Measurements from ENCODE around the gene SDHA. TPM values are rescaled to one million over a fixed set of nuclear protein-coding genes. Genes with fewer than 3 reads are reported as not detected.
"Not testable (repeated sequence)": the region's sequence is repeated elsewhere in the genome, so short reads cannot be mapped to it uniquely, and the experiment has no call there.

SDHA gene
- polyA plus RNA-seq, 1 donor from 2014 or later = 70.4 TPM

DNA sequence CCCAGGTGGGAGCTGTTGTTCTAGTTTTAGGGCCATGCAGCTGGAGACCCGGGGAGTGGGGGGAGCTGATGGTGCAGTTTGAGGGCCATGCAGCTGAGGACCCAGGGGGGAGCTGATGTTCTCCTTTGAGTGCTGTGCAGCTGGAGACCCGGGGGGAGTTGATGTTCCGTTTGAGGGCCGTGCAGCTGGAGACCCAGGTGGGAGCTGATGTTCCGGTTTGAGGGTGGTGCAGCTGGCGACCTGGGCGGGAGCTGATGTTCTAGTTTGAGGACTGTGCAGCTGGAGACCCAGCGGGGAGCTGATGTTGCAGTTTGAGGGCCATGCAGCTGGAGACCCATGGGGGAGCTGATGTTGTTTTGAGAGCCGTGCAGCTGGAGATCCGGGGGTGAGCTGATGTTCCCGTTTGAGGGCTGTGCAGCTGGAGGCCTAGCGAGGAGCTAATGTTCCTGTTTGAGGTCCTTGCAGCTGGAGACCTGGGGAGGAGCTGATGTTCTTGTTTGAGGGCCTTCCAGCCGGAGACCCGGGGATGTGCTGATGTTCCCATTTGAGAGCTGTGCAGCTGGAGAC, 68.0 kb downstream of the SDHA start (continued):
- TF ChIP-seq, protein P1, sequence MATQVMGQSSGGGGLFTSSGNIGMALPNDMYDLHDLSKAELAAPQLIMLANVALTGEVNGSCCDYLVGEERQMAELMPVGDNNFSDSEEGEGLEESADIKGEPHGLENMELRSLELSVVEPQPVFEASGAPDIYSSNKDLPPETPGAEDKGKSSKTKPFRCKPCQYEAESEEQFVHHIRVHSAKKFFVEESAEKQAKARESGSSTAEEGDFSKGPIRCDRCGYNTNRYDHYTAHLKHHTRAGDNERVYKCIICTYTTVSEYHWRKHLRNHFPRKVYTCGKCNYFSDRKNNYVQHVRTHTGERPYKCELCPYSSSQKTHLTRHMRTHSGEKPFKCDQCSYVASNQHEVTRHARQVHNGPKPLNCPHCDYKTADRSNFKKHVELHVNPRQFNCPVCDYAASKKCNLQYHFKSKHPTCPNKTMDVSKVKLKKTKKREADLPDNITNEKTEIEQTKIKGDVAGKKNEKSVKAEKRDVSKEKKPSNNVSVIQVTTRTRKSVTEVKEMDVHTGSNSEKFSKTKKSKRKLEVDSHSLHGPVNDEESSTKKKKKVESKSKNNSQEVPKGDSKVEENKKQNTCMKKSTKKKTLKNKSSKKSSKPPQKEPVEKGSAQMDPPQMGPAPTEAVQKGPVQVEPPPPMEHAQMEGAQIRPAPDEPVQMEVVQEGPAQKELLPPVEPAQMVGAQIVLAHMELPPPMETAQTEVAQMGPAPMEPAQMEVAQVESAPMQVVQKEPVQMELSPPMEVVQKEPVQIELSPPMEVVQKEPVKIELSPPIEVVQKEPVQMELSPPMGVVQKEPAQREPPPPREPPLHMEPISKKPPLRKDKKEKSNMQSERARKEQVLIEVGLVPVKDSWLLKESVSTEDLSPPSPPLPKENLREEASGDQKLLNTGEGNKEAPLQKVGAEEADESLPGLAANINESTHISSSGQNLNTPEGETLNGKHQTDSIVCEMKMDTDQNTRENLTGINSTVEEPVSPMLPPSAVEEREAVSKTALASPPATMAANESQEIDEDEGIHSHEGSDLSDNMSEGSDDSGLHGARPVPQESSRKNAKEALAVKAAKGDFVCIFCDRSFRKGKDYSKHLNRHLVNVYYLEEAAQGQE (IDR thresholded peaks at IDR 0.05; ENCODE audit: borderline replicate concordance) = no peak
- no peak for TF ChIP-seq POLR2AphosphoS5 (IDR thresholded peaks at IDR 0.05)

DNA sequence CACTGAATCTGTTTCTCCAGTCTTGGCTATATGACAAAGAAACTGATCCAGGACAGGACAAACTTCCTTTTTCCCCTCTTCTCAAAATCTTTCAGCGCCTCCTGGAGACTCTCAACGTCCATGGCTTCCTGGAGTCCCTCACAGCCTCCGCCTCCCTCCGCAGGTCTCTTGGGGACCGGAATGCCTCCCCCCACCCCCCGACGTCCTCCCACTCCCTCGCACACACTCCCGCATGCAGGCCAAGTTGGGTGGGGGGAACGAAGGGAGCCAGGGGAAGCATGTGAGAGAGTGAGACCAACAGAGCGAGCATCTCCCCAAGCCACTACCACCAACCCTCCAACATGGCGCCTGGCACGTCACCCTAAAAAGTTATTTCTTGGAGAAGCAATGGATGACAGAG, 72.1 kb downstream of the SDHA start:
- H2AFZ ChIP-seq (ENCODE audit: low read depth, low read length); H3K4me3 ChIP-seq (ENCODE audit: low read length); H3K4me2 ChIP-seq (ENCODE audit: low read length); H3K27ac ChIP-seq (ENCODE audit: low read length); H3K36me3 ChIP-seq (ENCODE audit: insufficient read depth, low read length); H3K27me3 ChIP-seq (ENCODE audit: insufficient read depth, low read depth, low read length); H3K79me2 ChIP-seq (replicated peaks; ENCODE audit: insufficient read depth, low read length); H3K9me3 ChIP-seq (ENCODE audit: low read length); H3K9ac ChIP-seq (ENCODE audit: low read length); H4K20me1 ChIP-seq (ENCODE audit: insufficient read depth); H3F3A ChIP-seq (ENCODE audit: insufficient read depth, low read length, poor library complexity, severe bottlenecking); H3K9me2 ChIP-seq (ENCODE audit: insufficient read depth, low read length): not testable (repeated sequence)

DNA sequence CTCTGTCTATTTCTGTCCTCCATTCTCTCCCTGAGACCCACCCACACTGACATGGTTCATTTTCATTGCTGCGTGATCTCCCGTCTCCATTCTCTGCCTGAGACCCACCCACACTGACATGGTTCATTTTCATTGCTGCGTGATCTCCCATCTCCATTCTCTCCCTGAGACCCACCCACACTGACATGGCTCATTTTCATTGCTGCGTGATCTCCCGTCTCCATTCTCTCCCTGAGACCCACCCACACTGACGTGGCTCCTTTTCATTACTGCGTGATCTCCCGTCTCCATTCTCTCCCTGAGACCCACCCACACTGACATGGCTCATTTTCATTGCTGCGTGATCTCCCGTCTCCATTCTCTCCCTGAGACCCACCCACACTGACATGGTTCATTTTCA, 73.2 kb downstream of the SDHA start:
- not testable (repeated sequence) for H3K79me2 ChIP-seq (replicated peaks; ENCODE audit: insufficient read depth, low read length); H3K36me3 ChIP-seq (ENCODE audit: insufficient read depth, low read length); H4K20me1 ChIP-seq (ENCODE audit: insufficient read depth); H3K27me3 ChIP-seq (ENCODE audit: insufficient read depth, low read depth, low read length); H3F3A ChIP-seq (ENCODE audit: insufficient read depth, low read length, poor library complexity, severe bottlenecking); H2AFZ ChIP-seq (ENCODE audit: low read depth, low read length); H3K27ac ChIP-seq (ENCODE audit: low read length); H3K9me3 ChIP-seq (ENCODE audit: low read length); H3K9me2 ChIP-seq (ENCODE audit: insufficient read depth, low read length); H3K9ac ChIP-seq (ENCODE audit: low read length); H3K4me3 ChIP-seq (ENCODE audit: low read length); H3K4me2 ChIP-seq (ENCODE audit: low read length)

DNA sequence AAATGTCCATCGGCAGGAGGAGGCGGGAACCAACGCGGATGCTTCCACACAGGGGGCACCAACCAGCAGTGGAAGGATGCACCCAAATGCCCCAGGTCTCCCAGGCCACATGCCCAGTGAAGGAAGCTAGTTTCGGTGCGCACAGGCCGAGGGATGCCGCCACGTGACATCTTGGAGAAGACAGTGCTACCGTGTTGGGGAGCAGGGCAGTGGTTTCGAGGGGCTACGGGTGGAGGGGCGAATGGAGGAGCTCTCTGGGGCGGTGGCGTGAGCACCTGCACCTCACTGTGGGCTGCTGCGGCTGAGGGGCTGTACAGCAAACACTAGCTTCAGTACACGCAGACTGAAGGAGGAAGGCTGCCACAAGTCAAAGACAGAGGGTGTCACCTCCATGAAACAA, 76.7 kb downstream of the SDHA start:
- H3K79me2 ChIP-seq (replicated peaks; ENCODE audit: insufficient read depth, low read length); H3K9ac ChIP-seq (ENCODE audit: low read length); H3K27me3 ChIP-seq (ENCODE audit: insufficient read depth, low read depth, low read length); H3K9me3 ChIP-seq (ENCODE audit: low read length); H3K4me2 ChIP-seq (ENCODE audit: low read length); H3K27ac ChIP-seq (ENCODE audit: low read length); H3K9me2 ChIP-seq (ENCODE audit: insufficient read depth, low read length); H3K36me3 ChIP-seq (ENCODE audit: insufficient read depth, low read length); H4K20me1 ChIP-seq (ENCODE audit: insufficient read depth); H3F3A ChIP-seq (ENCODE audit: insufficient read depth, low read length, poor library complexity, severe bottlenecking); H2AFZ ChIP-seq (ENCODE audit: low read depth, low read length); H3K4me3 ChIP-seq (ENCODE audit: low read length): not testable (repeated sequence)

DNA sequence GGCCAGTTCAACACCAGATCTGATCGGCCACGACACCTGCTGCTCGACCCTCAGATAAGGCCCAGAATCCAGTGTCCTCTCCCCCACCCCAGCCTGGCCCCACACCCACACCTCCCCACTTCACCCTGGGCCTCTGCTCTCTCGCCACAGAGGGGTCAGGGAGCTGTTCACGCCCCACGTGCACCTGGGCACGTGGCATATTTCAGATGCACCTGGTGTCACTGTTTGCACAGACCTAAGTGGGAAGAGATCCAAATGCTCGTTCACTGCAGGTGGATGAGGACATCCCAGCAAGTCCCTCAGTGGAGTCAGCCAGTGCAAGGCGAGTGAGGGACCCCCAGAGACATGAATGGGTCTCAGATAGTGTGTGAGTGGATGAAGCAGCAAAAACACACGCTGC, 78.1 kb downstream of the SDHA start:
- not testable (repeated sequence) for H3K9ac ChIP-seq (ENCODE audit: low read length); H3K27me3 ChIP-seq (ENCODE audit: insufficient read depth, low read depth, low read length); H3K9me2 ChIP-seq (ENCODE audit: insufficient read depth, low read length); H3F3A ChIP-seq (ENCODE audit: insufficient read depth, low read length, poor library complexity, severe bottlenecking); H3K4me3 ChIP-seq (ENCODE audit: low read length); H4K20me1 ChIP-seq (ENCODE audit: insufficient read depth); H3K27ac ChIP-seq (ENCODE audit: low read length); H3K9me3 ChIP-seq (ENCODE audit: low read length); H3K4me2 ChIP-seq (ENCODE audit: low read length); H3K36me3 ChIP-seq (ENCODE audit: insufficient read depth, low read length); H3K79me2 ChIP-seq (replicated peaks; ENCODE audit: insufficient read depth, low read length); H2AFZ ChIP-seq (ENCODE audit: low read depth, low read length)

DNA sequence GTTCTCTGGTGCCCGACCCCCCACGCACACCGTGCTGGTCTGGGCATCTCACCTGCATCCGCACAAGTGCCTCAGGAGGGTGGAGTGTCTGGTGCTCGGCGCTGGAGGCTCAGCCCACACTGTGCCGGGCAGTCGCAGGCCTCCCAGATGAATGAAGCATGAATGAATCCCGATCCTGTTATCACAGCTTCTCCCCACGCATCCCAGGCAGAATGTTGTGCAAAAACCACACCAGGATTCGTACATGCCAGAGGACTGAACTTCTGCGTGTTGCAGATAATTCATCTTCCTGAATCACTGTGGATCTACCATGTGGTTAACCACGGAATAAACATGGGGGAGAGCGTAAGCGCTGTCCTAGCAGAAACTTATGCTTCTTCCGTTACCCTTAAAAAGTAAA, 78.8 kb downstream of the SDHA start:
- not testable (repeated sequence) for H3K79me2 ChIP-seq (replicated peaks; ENCODE audit: insufficient read depth, low read length); H3K9me2 ChIP-seq (ENCODE audit: insufficient read depth, low read length); H3K27me3 ChIP-seq (ENCODE audit: insufficient read depth, low read depth, low read length); H3K36me3 ChIP-seq (ENCODE audit: insufficient read depth, low read length); H2AFZ ChIP-seq (ENCODE audit: low read depth, low read length); H3K4me2 ChIP-seq (ENCODE audit: low read length); H3K27ac ChIP-seq (ENCODE audit: low read length); H4K20me1 ChIP-seq (ENCODE audit: insufficient read depth); H3K9me3 ChIP-seq (ENCODE audit: low read length); H3K4me3 ChIP-seq (ENCODE audit: low read length); H3F3A ChIP-seq (ENCODE audit: insufficient read depth, low read length, poor library complexity, severe bottlenecking); H3K9ac ChIP-seq (ENCODE audit: low read length)

DNA sequence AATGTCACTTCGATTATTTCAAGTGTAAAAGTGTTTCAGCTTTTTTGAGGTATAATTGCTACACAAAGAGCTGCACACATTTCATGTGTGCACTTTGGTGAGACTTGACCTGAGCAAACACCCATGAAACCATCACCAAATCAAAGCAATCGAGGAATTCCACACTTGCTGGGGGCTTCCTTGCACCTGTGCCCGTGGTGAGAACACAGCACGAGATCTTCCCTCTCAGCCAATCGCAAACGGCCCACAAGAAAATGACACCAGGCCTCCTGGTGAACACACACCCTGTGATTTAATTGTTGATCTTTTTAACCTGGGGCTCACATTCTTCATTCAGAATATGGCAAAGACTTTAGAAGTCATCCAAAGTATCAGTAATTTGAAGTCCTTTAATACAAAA, 79.3 kb downstream of the SDHA start:
- H3K9ac ChIP-seq (ENCODE audit: low read length); H3K9me2 ChIP-seq (ENCODE audit: insufficient read depth, low read length); H3K79me2 ChIP-seq (replicated peaks; ENCODE audit: insufficient read depth, low read length); H2AFZ ChIP-seq (ENCODE audit: low read depth, low read length); H3K4me3 ChIP-seq (ENCODE audit: low read length); H3K27ac ChIP-seq (ENCODE audit: low read length); H3F3A ChIP-seq (ENCODE audit: insufficient read depth, low read length, poor library complexity, severe bottlenecking); H3K4me2 ChIP-seq (ENCODE audit: low read length); H3K27me3 ChIP-seq (ENCODE audit: insufficient read depth, low read depth, low read length); H3K36me3 ChIP-seq (ENCODE audit: insufficient read depth, low read length); H3K9me3 ChIP-seq (ENCODE audit: low read length); H4K20me1 ChIP-seq (ENCODE audit: insufficient read depth): not testable (repeated sequence)

All from neural cell (in vitro differentiated cells).